Measurements from ENCODE around the gene PTHLH. TPM values are rescaled to one million over a fixed set of nuclear protein-coding genes. Genes with fewer than 3 reads are reported as not detected.

Gene PTHLH
- polyA plus RNA-seq (2013, experiment 1 of 2) = 2.6 TPM
- polyA plus RNA-seq (2013, experiment 2 of 2) = 1.5 TPM

GRCh38 chr12:27972721-27973120 is at the start of gene PTHLH:
TSS of gene PTHLH (minus strand) at chr12:27972733. CDS start at chr12:27969494, 3,239 bp downstream.
- no CpG with 5 or more reads among the region's 2 CpGs for WGBS, 2 experiments (ENCODE audit: insufficient coverage in 2 of 2)
- H3K4me3 ChIP-seq (ENCODE audit: extremely low read depth, insufficient read depth, low read length, poor library complexity, severe bottlenecking) = no peak within 1 kb of the TSS

GRCh38 chr12:28021704-28022103 is 49.2 kb upstream of the PTHLH start:
- H3K9me3 ChIP-seq (ENCODE audit: control insufficient read depth, low read length) = no peaks in the 10 kb centered on the region
- WGBS, 2 experiments (ENCODE audit: insufficient coverage in 2 of 2) = 100% methylated on average over 2 to 3 of the region's 4 CpGs
- H3K36me3 ChIP-seq (ENCODE audit: control insufficient read depth, insufficient read depth, low read length) = no peaks in the 10 kb centered on the region
- no peak overlapping the region for H3K27ac ChIP-seq (ENCODE audit: low read depth, low read length, severe bottlenecking)
- peaks cover 1% of the 10 kb centered on the region for H3K4me1 ChIP-seq (ENCODE audit: control insufficient read depth, insufficient read depth, low read length, poor library complexity, severe bottlenecking)
- no peak overlapping the region for H3K4me3 ChIP-seq (ENCODE audit: extremely low read depth, insufficient read depth, low read length, poor library complexity, severe bottlenecking)

More at GRCh38 chr12:27972721-27973120, at the start of gene PTHLH:
- H3K36me3 ChIP-seq (ENCODE audit: control insufficient read depth, insufficient read depth, low read length) = no peaks in the 10 kb centered on the region
- H3K9me3 ChIP-seq (ENCODE audit: control insufficient read depth, low read length) = no peaks in the 10 kb centered on the region
- H3K4me1 ChIP-seq (ENCODE audit: control insufficient read depth, insufficient read depth, low read length, poor library complexity, severe bottlenecking) = peaks cover 8% of the 10 kb centered on the region
- no peak within 1 kb of the TSS for H3K27ac ChIP-seq (ENCODE audit: low read depth, low read length, severe bottlenecking)

- Histone ChIP-seq H3K4me3 (ENCODE audit: extremely low read depth, insufficient read depth, low read length, poor library complexity, severe bottlenecking) (no peak overlapping the region), H3K4me1 (ENCODE audit: control insufficient read depth, insufficient read depth, low read length, poor library complexity, severe bottlenecking) (no peaks in the 10 kb centered on the region), H3K27ac (ENCODE audit: low read depth, low read length, severe bottlenecking) (no peak overlapping the region), H3K36me3 (ENCODE audit: control insufficient read depth, insufficient read depth, low read length) (no peaks in the 10 kb centered on the region), H3K9me3 (ENCODE audit: control insufficient read depth, low read length) (no peaks in the 10 kb centered on the region)
- WGBS, 2 experiments (ENCODE audit: insufficient coverage in 2 of 2) = no CpG with 5 or more reads among the region's 1 CpG
Observed at GRCh38 chr12:28017873-28018255, 45.3 kb upstream of the PTHLH start.

GRCh38 chr12:28017126-28017872 is 44.8 kb upstream of the PTHLH start:
- H3K36me3 ChIP-seq (ENCODE audit: control insufficient read depth, insufficient read depth, low read length) = no peaks in the 10 kb centered on the region
- no peaks in the 10 kb centered on the region for H3K9me3 ChIP-seq (ENCODE audit: control insufficient read depth, low read length)
- H3K4me1 ChIP-seq (ENCODE audit: control insufficient read depth, insufficient read depth, low read length, poor library complexity, severe bottlenecking) = no peaks in the 10 kb centered on the region
- no peak overlapping the region for H3K4me3 ChIP-seq (ENCODE audit: extremely low read depth, insufficient read depth, low read length, poor library complexity, severe bottlenecking)
- H3K27ac ChIP-seq (ENCODE audit: low read depth, low read length, severe bottlenecking) = no peak overlapping the region
- 84 to 91% methylated on average over 1 to 2 of the region's 4 CpGs for WGBS, 2 experiments (ENCODE audit: insufficient coverage in 2 of 2)

- H3K4me3 ChIP-seq (ENCODE audit: extremely low read depth, insufficient read depth, low read length, poor library complexity, severe bottlenecking) = no peak overlapping the region
- no peaks in the 10 kb centered on the region for H3K9me3 ChIP-seq (ENCODE audit: control insufficient read depth, low read length)
- H3K27ac ChIP-seq (ENCODE audit: low read depth, low read length, severe bottlenecking) = no peak overlapping the region
- no peaks in the 10 kb centered on the region for H3K36me3 ChIP-seq (ENCODE audit: control insufficient read depth, insufficient read depth, low read length)
- no peaks in the 10 kb centered on the region for H3K4me1 ChIP-seq (ENCODE audit: control insufficient read depth, insufficient read depth, low read length, poor library complexity, severe bottlenecking)
- WGBS, 2 experiments (ENCODE audit: insufficient coverage in 2 of 2) = no CpG with 5 or more reads among the region's 1 CpG
Observed at GRCh38 chr12:28015165-28015564, 42.6 kb upstream of the PTHLH start.

GRCh38 chr12:28014196-28014595 is 41.7 kb upstream of the PTHLH start:
- 100% methylated on average over 1 of the region's 1 CpG for WGBS, 2 experiments (ENCODE audit: insufficient coverage in 2 of 2)
- H3K27ac ChIP-seq (ENCODE audit: low read depth, low read length, severe bottlenecking) = no peak overlapping the region
- no peaks in the 10 kb centered on the region for H3K36me3 ChIP-seq (ENCODE audit: control insufficient read depth, insufficient read depth, low read length)
- no peak overlapping the region for H3K4me3 ChIP-seq (ENCODE audit: extremely low read depth, insufficient read depth, low read length, poor library complexity, severe bottlenecking)
- no peaks in the 10 kb centered on the region for H3K4me1 ChIP-seq (ENCODE audit: control insufficient read depth, insufficient read depth, low read length, poor library complexity, severe bottlenecking)
- H3K9me3 ChIP-seq (ENCODE audit: control insufficient read depth, low read length) = no peaks in the 10 kb centered on the region

GRCh38 chr12:28012333-28012918 is 39.9 kb upstream of the PTHLH start:
- no peaks in the 10 kb centered on the region for H3K9me3 ChIP-seq (ENCODE audit: control insufficient read depth, low read length)
- no peak overlapping the region for H3K27ac ChIP-seq (ENCODE audit: low read depth, low read length, severe bottlenecking)
- no peaks in the 10 kb centered on the region for H3K36me3 ChIP-seq (ENCODE audit: control insufficient read depth, insufficient read depth, low read length)
- no peak overlapping the region for H3K4me3 ChIP-seq (ENCODE audit: extremely low read depth, insufficient read depth, low read length, poor library complexity, severe bottlenecking)
- H3K4me1 ChIP-seq (ENCODE audit: control insufficient read depth, insufficient read depth, low read length, poor library complexity, severe bottlenecking) = no peaks in the 10 kb centered on the region
- WGBS, 2 experiments (ENCODE audit: insufficient coverage in 2 of 2) = 86 to 90% methylated on average over 1 to 2 of the region's 5 CpGs

- H3K4me1 ChIP-seq (ENCODE audit: control insufficient read depth, insufficient read depth, low read length, poor library complexity, severe bottlenecking) = no peaks in the 10 kb centered on the region
- WGBS, 2 experiments (ENCODE audit: insufficient coverage in 2 of 2) = 83 to 87% methylated on average over 1 to 2 of the region's 2 CpGs
- H3K4me3 ChIP-seq (ENCODE audit: extremely low read depth, insufficient read depth, low read length, poor library complexity, severe bottlenecking) = no peak overlapping the region
- no peak overlapping the region for H3K27ac ChIP-seq (ENCODE audit: low read depth, low read length, severe bottlenecking)
- no peaks in the 10 kb centered on the region for H3K36me3 ChIP-seq (ENCODE audit: control insufficient read depth, insufficient read depth, low read length)
- no peaks in the 10 kb centered on the region for H3K9me3 ChIP-seq (ENCODE audit: control insufficient read depth, low read length)
Observed at GRCh38 chr12:28010036-28010435, 37.5 kb upstream of the PTHLH start.

GRCh38 chr12:27999970-28000369 is 27.4 kb upstream of the PTHLH start:
- Histone ChIP-seq H3K4me1 (ENCODE audit: control insufficient read depth, insufficient read depth, low read length, poor library complexity, severe bottlenecking) (no peaks in the 10 kb centered on the region), H3K36me3 (ENCODE audit: control insufficient read depth, insufficient read depth, low read length) (no peaks in the 10 kb centered on the region), H3K9me3 (ENCODE audit: control insufficient read depth, low read length) (no peaks in the 10 kb centered on the region), H3K4me3 (ENCODE audit: extremely low read depth, insufficient read depth, low read length, poor library complexity, severe bottlenecking) (no peak overlapping the region), H3K27ac (ENCODE audit: low read depth, low read length, severe bottlenecking) (no peak overlapping the region)
- WGBS, 2 experiments (ENCODE audit: insufficient coverage in 2 of 2) = 60 to 82% methylated on average over 1 to 4 of the region's 4 CpGs

- H3K27ac ChIP-seq (ENCODE audit: low read depth, low read length, severe bottlenecking) = no peak overlapping the region
- H3K4me3 ChIP-seq (ENCODE audit: extremely low read depth, insufficient read depth, low read length, poor library complexity, severe bottlenecking) = no peak overlapping the region
- WGBS, 2 experiments (ENCODE audit: insufficient coverage in 2 of 2) = 100% methylated on average over 1 of the region's 2 CpGs; no CpG with 5 or more reads in 1 of the 2 experiments
Observed at GRCh38 chr12:27999521-27999920, 27.0 kb upstream of the PTHLH start.

GRCh38 chr12:27998658-27999057 is 26.1 kb upstream of the PTHLH start:
- Histone ChIP-seq H3K4me1 (ENCODE audit: control insufficient read depth, insufficient read depth, low read length, poor library complexity, severe bottlenecking) (no peaks in the 10 kb centered on the region), H3K9me3 (ENCODE audit: control insufficient read depth, low read length) (no peaks in the 10 kb centered on the region), H3K4me3 (ENCODE audit: extremely low read depth, insufficient read depth, low read length, poor library complexity, severe bottlenecking) (no peak overlapping the region), H3K27ac (ENCODE audit: low read depth, low read length, severe bottlenecking) (no peak overlapping the region), H3K36me3 (ENCODE audit: control insufficient read depth, insufficient read depth, low read length) (no peaks in the 10 kb centered on the region)

More at GRCh38 chr12:27999521-27999920, 27.0 kb upstream of the PTHLH start:
- Histone ChIP-seq H3K9me3 (ENCODE audit: control insufficient read depth, low read length) (no peaks in the 10 kb centered on the region), H3K4me1 (ENCODE audit: control insufficient read depth, insufficient read depth, low read length, poor library complexity, severe bottlenecking) (no peaks in the 10 kb centered on the region), H3K36me3 (ENCODE audit: control insufficient read depth, insufficient read depth, low read length) (no peaks in the 10 kb centered on the region)
